CD14-positive monocyte (primary cell): ENCODE results near the gene PDE1C. TPM values are rescaled to one million over a fixed set of nuclear protein-coding genes. Genes with fewer than 3 reads are reported as not detected.

Experiments
- DNase-seq, 3 donors: peaks; one replicate each; pipeline ENCODE4 v3.0.0-alpha.2; 2011 to 2022
- H2AFZ ChIP-seq: 2 replicates; pipeline ENCODE4 v1.6.0; 2012; ENCODE audit warnings: mild to moderate bottlenecking, low read depth, low read length, inconsistent platforms; ENCODE audit not compliant: insufficient read depth, poor library complexity, severe bottlenecking
- H3K27ac ChIP-seq, 2 donors: 1 replicate in 1 of 2; 2 replicates in 1 of 2; pipeline ENCODE4 v1.5.1; 2012 to 2013; ENCODE audit warnings: low read length in 2 of 2, control low read depth in 1 of 2, inconsistent platforms in 1 of 2, low read depth in 1 of 2, mild to moderate bottlenecking in 1 of 2
- H3K27me3 ChIP-seq, 2 donors: one replicate each; pipeline versions ENCODE4 v1.6.0 to v1.6.1; 2011 to 2013; ENCODE audit warnings: low read length in 2 of 2; ENCODE audit not compliant: control insufficient read depth in 2 of 2, insufficient read depth in 2 of 2
- H3K36me3 ChIP-seq, 2 donors: replicated peaks in 1 of 2; 1 replicate in 1 of 2; 2 replicates in 1 of 2; pipeline versions ENCODE4 v1.5.1 to v1.6.1; 2012 to 2013; ENCODE audit warnings: low read length in 2 of 2, control low read depth in 1 of 2, inconsistent platforms in 1 of 2, mild to moderate bottlenecking in 1 of 2; ENCODE audit not compliant: insufficient read depth in 2 of 2, control insufficient read depth in 1 of 2
- H3K4me1 ChIP-seq, 2 donors: 1 replicate in 1 of 2; 2 replicates in 1 of 2; pipeline versions ENCODE4 v1.5.1 to v1.6.1; 2012 to 2013; ENCODE audit warnings: low read length in 2 of 2, control low read depth in 1 of 2, inconsistent platforms in 1 of 2, mild to moderate bottlenecking in 1 of 2, moderate library complexity in 1 of 2; ENCODE audit not compliant: insufficient read depth in 2 of 2, control insufficient read depth in 1 of 2
- H3K4me2 ChIP-seq: replicated peaks from 2 replicates; pipeline ENCODE3; 2012; ENCODE audit warnings: low read length, moderate library complexity, mild to moderate bottlenecking; ENCODE audit not compliant: poor library complexity, severe bottlenecking; ENCODE audit errors: extremely low read depth
- H3K4me3 ChIP-seq, 3 experiments: fragments of 200-600 bp in 1 of 3; sonication (generic) in 1 of 3; replicated peaks in 1 of 3; 1 replicate in 2 of 3; 2 replicates in 1 of 3; pipeline ENCODE4 v1.5.1; 2011 to 2013; ENCODE audit warnings: low read length in 3 of 3, mild to moderate bottlenecking in 3 of 3, control low read depth in 2 of 3, low read depth in 2 of 3, inconsistent platforms in 1 of 3, moderate library complexity in 1 of 3
- H3K79me2 ChIP-seq: 2 replicates; pipeline ENCODE4 v1.6.0; 2012; ENCODE audit warnings: mild to moderate bottlenecking, control low read depth, inconsistent platforms, low read length, moderate library complexity; ENCODE audit not compliant: insufficient read depth
- H3K9ac ChIP-seq: 2 replicates; pipeline ENCODE4 v1.6.0; 2017; ENCODE audit warnings: low read length, mild to moderate bottlenecking; ENCODE audit not compliant: insufficient read depth, poor library complexity, severe bottlenecking
- H3K9me3 ChIP-seq, 2 donors: replicated peaks in 1 of 2; 1 replicate in 1 of 2; 2 replicates in 1 of 2; pipeline versions ENCODE4 v1.5.1 to v1.6.1; 2012 to 2013; ENCODE audit warnings: low read length in 2 of 2, control low read depth in 1 of 2; ENCODE audit not compliant: control insufficient read depth in 1 of 2, insufficient read depth in 1 of 2
- H4K20me1 ChIP-seq: 2 replicates; pipeline ENCODE4 v1.6.0; 2012; ENCODE audit warnings: mild to moderate bottlenecking, low read length, control low read depth, moderate library complexity; ENCODE audit not compliant: insufficient read depth
- H3K27ac Mint-ChIP-seq, 7 donors: one replicate each; pipeline ENCODE4 v1.8.0; 2020; ENCODE audit warnings: mild to moderate bottlenecking in 7 of 7, mixed read lengths in 7 of 7, moderate library complexity in 6 of 7, inconsistent platforms in 2 of 7
- H3K27me3 Mint-ChIP-seq, 3 donors: one replicate each; pipeline ENCODE4 v1.8.0; 2021 to 2022; ENCODE audit warnings: low read depth in 3 of 3, mild to moderate bottlenecking in 3 of 3, mixed read lengths in 3 of 3, moderate library complexity in 3 of 3, inconsistent platforms in 1 of 3
- H3K36me3 Mint-ChIP-seq, 2 donors: one replicate each; pipeline ENCODE4 v1.8.0; 2020; ENCODE audit warnings: mixed read lengths in 2 of 2, inconsistent platforms in 1 of 2, mild to moderate bottlenecking in 1 of 2
- H3K4me1 Mint-ChIP-seq: one replicate; pipeline ENCODE4 v1.8.0; 2020; ENCODE audit warnings: mild to moderate bottlenecking, mixed read lengths
- H3K4me3 Mint-ChIP-seq, 2 donors: one replicate each; pipeline ENCODE4 v1.8.0; 2020; ENCODE audit warnings: mild to moderate bottlenecking in 2 of 2, mixed read lengths in 2 of 2, moderate library complexity in 1 of 2
- H3K9me3 Mint-ChIP-seq, 7 donors: one replicate each; pipeline ENCODE4 v1.8.0; 2020 to 2022; ENCODE audit warnings: mixed read lengths in 7 of 7, mild to moderate bottlenecking in 6 of 7, moderate library complexity in 6 of 7, inconsistent platforms in 2 of 7
- WGBS: methylation state at CpG from one replicate; pipeline ENCODE4 v1.1.5; 2013; ENCODE audit warnings: missing lambda C conversion rate; ENCODE audit not compliant: insufficient coverage; 5-methylcytosine and 5-hydroxymethylcytosine counted together
- intact Hi-C, 2 donors: fragments of 100-400 bp; cut with micrococcal nuclease; formaldehyde crosslinking; loops; one replicate each; pipeline versions ENCODE4 v1.15.0 to v1.15.1; 2023
- polyA plus RNA-seq, 3 donors: library from polyadenylated mRNA; depleted of rRNA in 1 of 3; unstranded in 2 of 3; stranded (reverse) in 1 of 3; fragments of 300-500 nt in 2 of 3; fragments of >200 nt in 1 of 3; fragmentation: Illumina TruSeq in 2 of 3; gene quantifications; 1 replicate in 2 of 3; 2 replicates in 1 of 3; pipeline ENCODE4 v1.2.3, GENCODE V29; 2012 to 2021
- TF ChIP-seq, protein P1 (sequence below): fragments of 200-600 bp; IDR thresholded peaks from one replicate; pipeline ENCODE4 v1.8.0; 2022; ENCODE audit warnings: antibody characterized with exemption, mild to moderate bottlenecking

PDE1C gene
- polyA plus RNA-seq, 3 donors, result not detected

DNA sequence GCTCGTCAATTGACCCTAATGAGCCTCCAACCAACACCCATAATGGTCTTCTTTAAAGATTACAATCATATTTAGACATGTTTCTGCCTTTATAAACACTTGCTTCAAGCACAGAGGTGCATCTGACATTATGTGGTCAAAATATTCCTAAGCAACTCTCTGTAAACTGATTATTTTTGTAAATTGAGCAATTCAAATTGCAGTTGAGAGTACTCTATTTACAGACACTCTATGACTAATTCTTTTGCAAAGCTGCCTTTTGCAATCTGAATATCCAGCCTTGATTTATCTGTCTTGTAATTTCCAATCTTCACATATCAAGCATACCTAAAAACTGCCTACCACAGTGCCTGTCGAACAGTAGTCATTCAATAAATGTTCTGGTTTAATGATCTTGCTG is 112.0 kb downstream of the PDE1C start:
- Histone ChIP-seq H3K4me1 (peaks cover 0 to 2% of the 10 kb centered on the region in 2 donors), H3K9ac (no peak overlapping the region), H3K27me3 (no peaks in the 10 kb centered on the region), H3K79me2 (no peaks in the 10 kb centered on the region), H3K4me2 (no peak overlapping the region), H3K4me3 (no peak overlapping the region), H2AFZ (no peak overlapping the region), H3K36me3 (no peaks in the 10 kb centered on the region), H3K27ac (no peak overlapping the region), H3K9me3 (no peaks in the 10 kb centered on the region), H4K20me1 (no peaks in the 10 kb centered on the region)
- Mint-ChIP-seq H3K4me1 (no peaks in the 10 kb centered on the region), H3K27me3 (peaks cover 0 to 3% (median 2%) of the 10 kb centered on the region in 3 donors), H3K36me3 (no peaks in the 10 kb centered on the region), H3K27ac (no peak overlapping the region), H3K4me3 (no peak overlapping the region), H3K9me3 (peaks cover 0 to 7% (median under 1%) of the 10 kb centered on the region in 7 donors)
- TF ChIP-seq, protein P1, sequence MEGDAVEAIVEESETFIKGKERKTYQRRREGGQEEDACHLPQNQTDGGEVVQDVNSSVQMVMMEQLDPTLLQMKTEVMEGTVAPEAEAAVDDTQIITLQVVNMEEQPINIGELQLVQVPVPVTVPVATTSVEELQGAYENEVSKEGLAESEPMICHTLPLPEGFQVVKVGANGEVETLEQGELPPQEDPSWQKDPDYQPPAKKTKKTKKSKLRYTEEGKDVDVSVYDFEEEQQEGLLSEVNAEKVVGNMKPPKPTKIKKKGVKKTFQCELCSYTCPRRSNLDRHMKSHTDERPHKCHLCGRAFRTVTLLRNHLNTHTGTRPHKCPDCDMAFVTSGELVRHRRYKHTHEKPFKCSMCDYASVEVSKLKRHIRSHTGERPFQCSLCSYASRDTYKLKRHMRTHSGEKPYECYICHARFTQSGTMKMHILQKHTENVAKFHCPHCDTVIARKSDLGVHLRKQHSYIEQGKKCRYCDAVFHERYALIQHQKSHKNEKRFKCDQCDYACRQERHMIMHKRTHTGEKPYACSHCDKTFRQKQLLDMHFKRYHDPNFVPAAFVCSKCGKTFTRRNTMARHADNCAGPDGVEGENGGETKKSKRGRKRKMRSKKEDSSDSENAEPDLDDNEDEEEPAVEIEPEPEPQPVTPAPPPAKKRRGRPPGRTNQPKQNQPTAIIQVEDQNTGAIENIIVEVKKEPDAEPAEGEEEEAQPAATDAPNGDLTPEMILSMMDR, result no peak
- no CpG with 5 or more reads among the region's 2 CpGs for WGBS
- no peak for DNase-seq
- intact Hi-C loops, result no loop called here

DNA sequence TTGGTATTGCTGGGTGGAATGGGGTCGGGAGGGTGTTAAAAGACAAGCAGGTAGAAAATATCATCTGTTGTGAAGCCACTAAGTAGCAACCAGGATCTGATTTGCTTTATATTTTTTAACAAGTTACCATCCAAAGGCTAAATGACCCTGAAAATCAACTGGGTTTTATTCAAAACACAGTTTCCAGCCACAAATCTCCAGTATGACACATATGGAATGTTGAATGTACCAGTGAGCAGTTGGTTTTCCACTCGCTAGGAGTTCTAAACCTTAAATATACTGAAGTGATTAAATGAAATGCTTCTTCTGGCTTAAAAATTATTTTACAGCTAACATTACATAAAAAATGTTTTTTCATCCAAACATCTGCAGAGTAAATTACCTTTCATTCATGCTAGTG is 112.5 kb downstream of the PDE1C start:
- no CpG with 5 or more reads among the region's 2 CpGs for WGBS
- DNase-seq, result no peak

More for the DNA sequence above, 112.5 kb downstream of the PDE1C start:
- Mint-ChIP-seq H3K4me1 (no peaks in the 10 kb centered on the region), H3K27ac (no peak overlapping the region), H3K27me3 (peaks cover 0 to 3% (median 2%) of the 10 kb centered on the region in 3 donors), H3K4me3 (no peak overlapping the region), H3K36me3 (no peaks in the 10 kb centered on the region), H3K9me3 (peaks cover 0 to 7% (median 3%) of the 10 kb centered on the region in 7 donors)
- peaks cover 0 to 2% of the 10 kb centered on the region in 2 donors for H3K4me1 ChIP-seq
- no peaks in the 10 kb centered on the region for H3K79me2 ChIP-seq
- H3K4me3 ChIP-seq, result no peak overlapping the region
- H3K9me3 ChIP-seq, result no peaks in the 10 kb centered on the region
- no peaks in the 10 kb centered on the region for H4K20me1 ChIP-seq
- no peak overlapping the region for H3K4me2 ChIP-seq
- H2AFZ ChIP-seq, result no peak overlapping the region
- intact Hi-C loops, result no loop called here
- TF ChIP-seq, protein P1, result no peak
- H3K27ac ChIP-seq, result no peak overlapping the region
- no peaks in the 10 kb centered on the region for H3K36me3 ChIP-seq
- no peak overlapping the region for H3K9ac ChIP-seq
- H3K27me3 ChIP-seq, result no peaks in the 10 kb centered on the region
